HepG2 (cell line): ENCODE results near the gene TCF25. TPM values are rescaled to one million over a fixed set of nuclear protein-coding genes. Genes with fewer than 3 reads are reported as not detected.

Experiments used
- CHCHD3 ChIP-seq: sonication (generic); formaldehyde crosslinking; IDR thresholded peaks from 2 replicates; pipeline ENCODE4 v1.8.0; 2022; ENCODE audit warnings: mild to moderate bottlenecking, missing genetic modification reagents, moderate library complexity
- CHD4 ChIP-seq: fragments of 200-600 bp; sonication (generic); IDR thresholded peaks from 2 replicates; pipeline ENCODE4 v1.7.0; 2017; ENCODE audit warnings: mild to moderate bottlenecking, low read length, borderline replicate concordance
- GABPB1 ChIP-seq: IDR thresholded peaks from 2 replicates; pipeline ENCODE4 v1.6.1; 2016; ENCODE audit warnings: mild to moderate bottlenecking, missing genetic modification reagents, moderate library complexity, missing compliant biosample characterization
- HOMEZ ChIP-seq: IDR thresholded peaks from 2 replicates; pipeline ENCODE4 v1.6.1; 2016; ENCODE audit warnings: low read depth
- IRX3 ChIP-seq: sonication (generic); formaldehyde crosslinking; IDR thresholded peaks from 2 replicates; pipeline ENCODE4 v1.8.1; 2023; ENCODE audit warnings: mild to moderate bottlenecking, low read depth, missing genetic modification reagents, borderline replicate concordance
- NFATC3 ChIP-seq: sonication (generic); formaldehyde crosslinking; IDR thresholded peaks from 2 replicates; pipeline ENCODE4 v1.5.1; 2020; ENCODE audit warnings: mild to moderate bottlenecking, missing genetic modification reagents
- ONECUT2 ChIP-seq: sonication (generic); formaldehyde crosslinking; IDR thresholded peaks from 2 replicates; pipeline ENCODE4 v1.4.0; 2020; ENCODE audit warnings: missing genetic modification reagents
- SMAD9 ChIP-seq: sonication (generic); formaldehyde crosslinking; IDR thresholded peaks from 2 replicates; pipeline ENCODE4 v1.5.1; 2020; ENCODE audit warnings: mild to moderate bottlenecking, missing genetic modification reagents
- THYN1 ChIP-seq: sonication (generic); formaldehyde crosslinking; IDR thresholded peaks from 2 replicates; pipeline ENCODE4 v1.8.1; 2023; ENCODE audit warnings: low read depth, mild to moderate bottlenecking, moderate library complexity, missing genetic modification reagents, borderline replicate concordance
- TIGD3 ChIP-seq: sonication (generic); formaldehyde crosslinking; IDR thresholded peaks from 2 replicates; pipeline ENCODE4 v1.5.1; 2020; ENCODE audit warnings: mild to moderate bottlenecking, missing genetic modification reagents, borderline replicate concordance
- TRAFD1 ChIP-seq: sonication (generic); formaldehyde crosslinking; IDR thresholded peaks from 2 replicates; pipeline ENCODE4 v1.5.1; 2020; ENCODE audit warnings: missing genetic modification reagents, mild to moderate bottlenecking, borderline replicate concordance
- ZNF142 ChIP-seq: sonication (generic); formaldehyde crosslinking; IDR thresholded peaks from 2 replicates; pipeline ENCODE4 v1.4.0; 2020; ENCODE audit warnings: missing genetic modification reagents
- ZNF232 ChIP-seq: sonication (generic); formaldehyde crosslinking; IDR thresholded peaks from 2 replicates; pipeline ENCODE4 v1.4.0; 2020; ENCODE audit warnings: missing genetic modification reagents, borderline replicate concordance
- ZNF562 ChIP-seq: sonication (generic); formaldehyde crosslinking; IDR thresholded peaks from 2 replicates; pipeline ENCODE4 v1.8.0; 2022; ENCODE audit warnings: missing genetic modification reagents, borderline replicate concordance
- ZNF580 ChIP-seq: IDR thresholded peaks from 2 replicates; pipeline ENCODE4 v1.6.1; 2016; ENCODE audit warnings: low read depth, borderline replicate concordance
- ZNF737 ChIP-seq: sonication (generic); formaldehyde crosslinking; IDR thresholded peaks from 2 replicates; pipeline ENCODE4 v1.5.0; 2020; ENCODE audit warnings: missing genetic modification reagents, mild to moderate bottlenecking, borderline replicate concordance
- ZNF883 ChIP-seq: sonication (generic); formaldehyde crosslinking; IDR thresholded peaks from 2 replicates; pipeline ENCODE4 v1.5.1; 2020; ENCODE audit warnings: mild to moderate bottlenecking, missing genetic modification reagents; ENCODE audit errors: not compliant biosample characterization
- polyA plus RNA-seq, 8 experiments: library from polyadenylated mRNA; depleted of rRNA in 3 of 8; stranded (reverse) in 7 of 8; unstranded in 1 of 8; fragments of >200 nt; fragmentation: Illumina TruSeq in 4 of 8; extraction: Trizol in 4 of 8; gene quantifications; 2 replicates each; pipeline versions ENCODE4 v1.2.1 to v1.2.3, GENCODE V29; 2011 to 2016; ENCODE audit warnings: low read depth in 4 of 8, missing spikeins in 1 of 8, mixed read lengths in 1 of 8; ENCODE audit not compliant: insufficient read depth in 1 of 8
- total RNA-seq, 5 experiments: library from RNA; depleted of rRNA; stranded (reverse); fragments of >200 nt; fragmentation: Illumina TruSeq; extraction: Trizol; gene quantifications; 2 replicates each; pipeline ENCODE4 v1.2.3, GENCODE V29; 2016; ENCODE audit warnings: low read depth in 1 of 5

The TCF25 gene
- total and polyA plus RNA-seq, 2 of the 13 experiments (the other 11 are each of a cell fraction or from before 2014, with no cell fraction given), result 138 to 206 TPM

GRCh38 chr16:89918453-89919347, 45.3 kb downstream of the TCF25 start, which contains the start of gene MC1R (continued):
- TF ChIP-seq TRAFD1 (CRISPR knock-in tag) (peak; percentile 98), SMAD9 (no peak), ZNF232 (CRISPR knock-in tag) (peak; percentile 70; the same call in 1 of the 2 replicates), ZNF562 (CRISPR knock-in tag) (no peak), ONECUT2 (CRISPR knock-in tag) (no peak; the same call in 1 of the 2 replicates), ZNF737 (no peak), HOMEZ (CRISPR knock-in tag) (peak; percentile 66; the same call in 1 of the 2 replicates), IRX3 (CRISPR knock-in tag) (no peak), GABPB1 (no peak; the same call in 1 of the 2 replicates), ZNF580 (CRISPR knock-in tag) (no peak), CHD4 (no peak), THYN1 (CRISPR knock-in tag) (no peak), NFATC3 (CRISPR knock-in tag) (no peak), TIGD3 (no peak), ZNF142 (no peak), ZNF883 (CRISPR knock-in tag) (peak; percentile 7), CHCHD3 (CRISPR knock-in tag) (0 out of 2 replicates have a peak, but pooled peaks have one; percentile 3)
